ENCODE results near the gene NR5A2.
A peak's percentile ranks its signal among the peaks of the same experiment; 100 is the strongest.
"Not testable (repeated sequence)": the region's sequence is repeated elsewhere in the genome, so short reads cannot be mapped to it uniquely, and the experiment has no call there.

NR5A2 gene

DNA sequence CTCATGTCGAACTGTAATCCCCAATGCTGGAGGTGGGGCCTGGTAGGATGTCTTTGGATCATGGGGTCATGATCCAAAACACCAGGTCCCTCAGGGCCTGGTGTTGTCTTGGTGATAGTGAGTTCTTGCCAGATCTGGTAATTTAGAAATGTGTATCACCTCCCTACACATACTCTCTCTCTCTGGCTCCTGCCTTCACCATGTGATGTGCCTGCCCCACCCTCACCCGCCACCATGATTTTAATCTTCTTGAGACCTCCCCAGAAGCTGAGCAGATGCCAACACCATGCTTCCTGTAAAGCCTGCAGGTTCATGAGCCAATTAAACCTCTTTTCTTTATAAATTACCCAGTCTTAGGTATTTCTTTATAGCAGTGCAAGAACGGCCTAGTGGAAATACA, 136.4 kb downstream of the NR5A2 start:
- DNase-seq (ENCODE audit: low spot score), result no peak

DNA sequence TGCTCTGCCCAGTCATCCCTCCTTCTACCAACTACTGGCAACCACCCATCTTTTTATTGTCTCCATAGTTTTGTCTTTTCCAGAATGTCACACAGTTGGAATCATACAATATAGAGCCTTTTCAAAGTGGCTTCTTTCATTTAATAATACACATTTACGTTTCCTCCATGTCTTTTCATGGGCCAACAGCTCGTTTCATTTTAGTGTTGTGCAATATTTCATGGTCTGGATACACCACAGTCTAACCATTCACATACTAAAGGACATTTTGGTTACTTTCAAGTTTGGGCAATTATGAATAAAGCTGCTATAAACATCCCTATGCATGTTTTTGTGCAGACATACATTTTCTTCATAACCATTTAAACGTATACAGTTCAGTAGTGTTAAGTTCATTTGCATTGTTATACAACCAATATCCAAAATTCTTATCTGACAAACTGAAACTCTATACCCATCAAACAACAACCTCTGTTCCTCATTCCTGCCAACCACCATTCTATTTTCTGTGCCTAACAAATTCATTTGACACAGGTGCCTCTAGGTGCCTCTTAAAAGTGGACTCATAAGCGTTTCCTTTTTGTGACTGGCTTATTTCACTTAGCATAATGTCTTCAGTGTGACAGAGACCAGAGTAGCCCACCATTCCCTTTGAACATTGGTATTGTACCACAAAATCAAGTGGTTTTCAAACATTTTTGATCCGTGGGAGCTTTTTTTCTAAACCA, 138.1 kb downstream of the NR5A2 start:
- DNase-seq (ENCODE audit: low spot score), result no peak

DNA sequence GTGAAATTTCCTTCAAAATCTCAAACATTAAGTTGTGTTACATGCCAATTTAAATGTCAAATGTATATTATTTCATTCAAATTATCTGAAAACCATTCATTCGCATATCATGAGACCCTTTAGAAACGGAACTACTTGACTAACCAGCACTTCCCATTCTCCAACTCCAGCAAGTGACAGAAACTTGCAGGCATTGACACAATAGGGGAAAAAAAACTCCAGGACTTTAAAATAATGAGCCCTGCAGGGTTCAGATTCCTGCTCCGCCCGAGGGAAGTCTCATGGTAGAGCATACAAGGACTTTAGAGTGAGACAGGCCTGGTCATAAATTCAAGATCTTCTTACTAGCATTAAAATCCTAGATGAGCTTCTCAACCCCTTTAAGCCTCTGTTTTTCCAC, 138.9 kb downstream of the NR5A2 start:
- no peak for DNase-seq (ENCODE audit: low spot score)

DNA sequence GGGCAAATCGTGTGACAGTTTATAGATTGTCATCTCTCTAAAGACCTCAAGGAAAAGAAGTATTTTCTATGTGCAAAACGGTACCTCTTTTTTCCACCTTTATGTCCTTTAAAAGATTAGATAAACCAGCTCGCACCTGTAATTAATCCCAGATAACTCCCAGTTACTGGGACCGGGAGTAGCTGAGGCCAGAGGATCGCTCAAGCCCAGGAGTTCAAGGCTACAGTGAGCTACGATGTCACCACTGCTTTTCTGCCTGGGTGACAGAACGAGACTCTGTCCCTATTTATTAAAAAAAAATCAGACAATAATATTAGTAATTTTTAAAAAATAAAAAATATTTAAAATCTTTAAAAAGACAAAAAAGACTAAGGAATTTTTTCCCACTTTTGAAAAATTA, 141.4 kb downstream of the NR5A2 start:
- DNase-seq (ENCODE audit: low spot score), result no peak

DNA sequence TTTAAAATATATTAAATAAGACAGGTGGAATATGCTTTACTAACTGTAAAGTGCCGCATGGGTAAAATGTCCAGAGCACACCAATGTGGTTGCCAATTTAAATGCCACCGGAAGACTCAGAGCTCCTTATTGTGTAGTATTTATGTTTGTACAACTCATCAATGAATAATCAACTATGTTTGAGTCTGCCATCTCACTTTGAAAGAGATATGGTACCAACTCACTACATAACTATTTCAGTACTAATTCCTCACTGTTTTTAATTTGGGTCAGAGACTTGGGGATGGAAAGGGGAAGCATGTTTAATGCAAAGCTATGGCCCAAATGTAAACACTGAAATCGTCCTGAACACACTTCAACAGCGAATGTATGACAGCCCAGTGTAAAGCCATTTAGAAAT, 144.8 kb downstream of the NR5A2 start:
- no peak for DNase-seq (ENCODE audit: low spot score)

DNA sequence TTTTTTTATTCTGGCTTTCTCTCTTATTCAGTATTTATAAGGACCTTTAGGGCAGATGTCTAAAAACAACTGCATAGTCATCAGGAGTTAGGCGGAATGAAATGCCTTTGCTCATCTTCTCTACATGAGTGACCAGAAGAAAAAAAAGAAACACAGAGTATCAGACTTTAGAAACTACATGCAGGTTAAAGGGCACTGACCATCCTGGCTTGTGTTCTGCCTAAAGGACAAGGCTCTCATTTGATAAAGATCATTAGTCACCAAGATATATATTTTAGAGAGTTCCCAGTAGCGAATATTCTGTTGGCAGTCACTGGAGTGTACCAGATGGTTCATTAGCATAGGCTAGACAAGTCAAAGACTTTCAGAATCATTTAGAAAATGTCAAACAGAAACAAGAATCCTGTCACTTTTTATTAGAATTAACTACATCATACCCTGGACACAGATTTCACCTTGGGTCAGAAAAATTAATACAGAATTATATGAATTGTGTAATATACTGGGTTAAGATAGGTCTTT, 145.6 kb downstream of the NR5A2 start:
- peak; percentile 15 for DNase-seq (ENCODE audit: low spot score)

DNA sequence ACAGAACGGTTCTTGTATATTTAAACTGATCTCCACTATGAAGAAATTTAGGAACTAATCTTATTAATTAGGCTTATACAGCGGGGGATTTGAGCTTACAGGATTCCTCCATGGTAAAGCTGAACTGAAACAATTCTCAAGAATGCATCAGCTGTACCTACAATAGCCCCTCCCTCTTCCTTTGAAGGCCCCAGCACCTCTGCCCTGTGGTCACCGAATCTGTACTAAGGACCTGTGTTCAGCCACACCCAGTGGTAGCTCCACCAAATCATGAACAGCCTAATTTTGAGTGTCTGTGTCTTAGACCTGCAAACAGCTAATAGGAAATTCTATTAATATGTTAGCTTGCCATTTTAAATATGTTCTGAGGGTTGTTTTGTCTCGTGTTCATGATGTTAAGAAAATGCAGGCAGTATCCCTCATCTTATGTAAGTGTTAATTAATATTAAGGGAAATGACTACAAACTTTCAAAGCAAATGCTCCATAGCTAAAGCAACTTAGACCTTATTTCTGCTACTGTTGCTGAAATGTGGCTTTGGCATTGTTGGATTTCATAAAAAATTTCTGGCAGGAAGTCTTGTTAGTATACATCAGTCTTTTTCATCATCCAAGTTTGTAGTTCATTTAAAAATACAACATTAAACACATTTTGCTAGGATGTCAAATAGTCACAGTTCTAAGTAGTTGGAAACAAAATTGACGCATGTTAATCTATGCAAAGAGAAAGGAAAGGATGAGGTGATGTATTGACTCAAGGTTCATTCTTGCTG, 147.2 kb downstream of the NR5A2 start:
- DNase-seq (ENCODE audit: low spot score), result no peak

DNA sequence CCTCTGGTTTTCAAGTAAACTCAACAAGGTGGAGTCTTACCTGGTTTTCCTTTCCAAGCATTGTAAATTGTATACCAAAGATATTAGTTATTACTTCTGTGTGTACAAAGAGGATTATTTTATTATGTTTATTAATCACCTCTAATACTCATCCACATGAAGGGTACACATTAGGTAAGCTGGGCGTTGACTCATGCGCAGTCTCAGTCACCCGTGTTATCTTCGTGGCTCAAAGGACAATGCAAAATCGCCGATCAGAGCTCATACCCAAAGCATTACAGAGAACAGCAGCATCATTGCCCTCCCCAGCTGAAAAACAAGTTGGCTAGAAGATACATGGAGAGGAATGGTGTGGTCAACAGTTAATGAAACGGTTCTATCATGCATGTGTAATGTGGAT, 148.7 kb downstream of the NR5A2 start:
- no peak for DNase-seq (ENCODE audit: low spot score)

DNA sequence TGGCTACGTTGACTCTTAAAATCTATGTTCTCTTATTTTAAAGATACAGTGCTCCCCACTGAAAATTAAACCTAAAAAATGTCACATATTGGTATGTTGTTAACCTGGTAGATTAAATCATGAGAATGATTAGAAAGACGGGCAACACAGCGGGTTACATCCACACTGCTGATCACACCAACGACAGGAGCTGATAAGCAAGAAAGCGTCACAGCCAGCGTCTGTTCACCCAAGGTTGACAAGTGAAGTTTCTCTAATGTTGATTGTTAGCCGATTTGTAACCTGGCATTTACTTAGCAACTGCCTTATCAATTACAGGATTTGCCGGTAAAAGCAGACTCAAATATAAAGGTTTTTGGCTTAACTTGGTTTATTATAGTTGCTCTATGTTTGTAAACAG, 149.3 kb downstream of the NR5A2 start:
- no peak for DNase-seq (ENCODE audit: low spot score)

DNA sequence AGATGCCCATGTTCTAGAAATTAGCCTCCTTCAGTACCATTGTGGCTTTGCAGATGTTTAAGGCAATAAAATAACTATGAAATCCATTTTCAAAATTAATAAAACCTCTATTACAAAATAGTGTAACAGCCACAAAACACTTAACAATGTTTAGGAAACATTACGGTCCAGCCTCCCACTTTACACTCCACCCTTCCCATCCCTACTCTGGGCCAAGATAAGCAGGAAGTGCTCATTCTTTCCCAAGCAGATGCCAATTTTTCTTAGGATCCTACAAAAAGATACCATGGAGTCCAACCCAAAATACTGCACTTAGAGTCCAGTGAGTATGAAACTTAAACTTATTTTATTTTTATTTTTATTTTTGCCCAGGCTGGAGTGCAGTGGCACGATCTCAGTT, 150.8 kb downstream of the NR5A2 start:
- no peak for DNase-seq (ENCODE audit: low spot score)

DNA sequence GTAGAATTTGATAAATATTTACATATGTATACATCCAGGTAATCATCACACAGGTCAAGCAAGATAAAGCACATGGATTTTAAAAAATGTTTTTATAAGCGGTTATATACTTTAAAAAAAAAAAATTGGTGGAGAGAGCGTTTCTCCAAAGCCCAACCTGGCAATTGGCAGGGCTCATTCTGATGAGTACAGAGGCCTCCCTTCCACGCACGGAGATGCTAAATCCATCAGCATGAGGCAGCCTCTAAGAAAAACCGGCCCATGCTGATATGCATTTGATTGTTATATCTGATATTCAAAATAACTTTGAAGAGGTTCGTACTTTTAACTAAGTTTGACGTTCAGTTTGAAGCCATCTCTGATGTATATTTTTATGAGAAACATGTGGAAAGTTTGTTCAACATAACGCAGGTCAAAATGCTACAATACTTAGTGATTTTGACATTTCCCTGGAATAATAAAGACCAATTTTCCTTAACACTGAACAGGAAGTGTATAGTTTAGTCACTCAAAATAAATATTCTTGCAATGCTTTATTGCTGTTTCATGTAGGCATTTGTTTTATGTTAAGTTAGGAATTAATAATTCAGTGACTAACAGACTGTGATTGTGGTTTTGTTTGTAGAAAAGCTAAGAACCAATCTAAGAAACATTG, 151.7 kb downstream of the NR5A2 start:
- DNase-seq (ENCODE audit: low spot score), result no peak

DNA sequence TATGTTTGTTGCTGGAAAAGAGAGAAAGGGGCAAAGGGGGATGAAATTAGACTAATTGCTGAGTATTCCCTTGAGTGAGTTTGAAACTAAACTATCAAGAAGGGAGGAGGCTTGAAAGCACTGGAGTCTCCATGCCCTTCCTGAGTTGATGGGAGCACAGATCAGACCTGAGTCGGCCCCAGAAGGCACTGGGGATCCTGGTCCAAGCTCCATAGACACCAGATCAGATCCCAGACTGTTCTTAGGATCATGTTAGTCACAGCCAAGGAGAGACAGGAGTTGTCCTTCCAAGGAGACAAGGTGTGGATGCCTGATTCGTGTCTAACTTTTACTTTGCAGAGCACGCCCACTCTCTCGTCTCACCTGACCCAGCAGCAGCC, 152.3 kb downstream of the NR5A2 start:
- DNase-seq (ENCODE audit: low spot score), result peak; percentile 38

DNA sequence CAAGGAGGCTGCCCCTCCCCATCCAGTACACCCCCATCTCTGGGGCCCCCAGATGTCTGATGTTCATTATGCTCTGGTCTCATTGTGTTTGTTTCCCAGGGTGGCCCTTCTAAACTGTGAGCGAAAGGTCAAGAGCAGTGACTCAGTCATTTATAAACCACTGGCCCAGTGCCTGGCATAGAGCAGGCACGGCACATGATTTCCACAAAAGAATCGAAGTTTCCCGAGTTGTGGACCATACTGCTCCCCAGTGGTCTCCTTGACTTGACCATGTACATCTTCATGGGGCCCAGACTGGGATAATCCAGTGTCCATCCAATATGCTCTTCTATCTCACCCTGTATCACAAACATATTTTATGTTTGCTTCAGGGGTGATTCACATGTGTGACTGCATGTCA, 153.3 kb downstream of the NR5A2 start:
- peak; percentile 90 for DNase-seq (ENCODE audit: low spot score)

DNA sequence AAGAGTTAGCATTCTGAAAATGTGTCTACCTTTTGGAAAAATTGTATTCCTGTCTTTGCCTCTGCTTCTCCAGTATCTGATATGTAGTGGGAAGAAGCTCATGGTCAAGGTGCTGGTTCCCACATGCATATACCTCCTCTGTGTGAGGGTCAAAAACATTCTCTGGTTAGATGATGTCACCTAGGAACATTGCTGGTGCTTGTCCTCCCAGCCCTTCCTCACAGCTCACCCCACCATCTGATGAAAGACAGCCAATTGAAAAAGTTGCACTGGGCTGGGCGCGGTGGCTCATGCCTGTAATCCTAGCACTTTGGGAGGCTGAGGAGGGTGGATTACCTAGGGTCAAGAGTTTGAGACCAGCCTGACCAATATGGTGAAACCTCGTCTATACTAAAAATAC, 154.4 kb downstream of the NR5A2 start:
- DNase-seq (ENCODE audit: low spot score), result no peak

DNA sequence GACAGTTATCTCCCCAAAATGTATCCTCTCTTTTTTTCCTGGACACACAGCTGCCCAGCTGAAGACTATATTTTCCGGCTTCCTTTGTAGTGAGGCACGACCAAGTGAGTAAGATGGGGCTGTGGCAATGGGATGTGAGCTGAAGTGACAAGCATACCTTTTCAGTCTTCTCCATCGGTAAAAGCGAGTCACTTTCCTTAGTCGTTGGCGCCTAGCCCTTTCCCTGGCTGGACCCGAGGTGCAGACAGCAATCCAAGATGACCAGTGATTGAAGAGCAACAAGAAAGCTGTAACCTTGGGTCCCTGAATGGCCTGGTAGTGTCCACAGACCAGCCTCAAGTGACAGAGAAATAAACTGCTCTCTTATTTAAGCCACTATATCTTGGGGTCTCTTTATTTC, 155.2 kb downstream of the NR5A2 start:
- no peak for DNase-seq (ENCODE audit: low spot score)

DNA sequence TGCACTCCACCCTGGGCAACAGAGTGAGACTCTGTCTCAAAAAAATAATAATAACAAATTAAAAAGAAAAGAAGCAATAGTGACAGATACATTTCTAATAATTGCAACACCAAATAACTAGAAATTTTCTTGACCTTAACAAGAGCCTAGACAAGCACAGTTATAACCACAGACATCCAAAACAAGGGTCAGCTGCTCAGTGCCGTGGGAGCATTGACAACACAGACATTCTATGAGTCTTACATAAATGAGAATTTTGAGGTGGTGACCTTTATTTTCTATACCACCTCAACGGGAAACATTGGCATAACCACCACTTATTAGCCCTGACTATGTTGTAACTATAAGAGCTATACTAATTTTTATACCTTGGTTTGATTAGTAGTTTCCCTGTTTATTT, 156.1 kb downstream of the NR5A2 start:
- DNase-seq (ENCODE audit: low spot score), result no peak

DNA sequence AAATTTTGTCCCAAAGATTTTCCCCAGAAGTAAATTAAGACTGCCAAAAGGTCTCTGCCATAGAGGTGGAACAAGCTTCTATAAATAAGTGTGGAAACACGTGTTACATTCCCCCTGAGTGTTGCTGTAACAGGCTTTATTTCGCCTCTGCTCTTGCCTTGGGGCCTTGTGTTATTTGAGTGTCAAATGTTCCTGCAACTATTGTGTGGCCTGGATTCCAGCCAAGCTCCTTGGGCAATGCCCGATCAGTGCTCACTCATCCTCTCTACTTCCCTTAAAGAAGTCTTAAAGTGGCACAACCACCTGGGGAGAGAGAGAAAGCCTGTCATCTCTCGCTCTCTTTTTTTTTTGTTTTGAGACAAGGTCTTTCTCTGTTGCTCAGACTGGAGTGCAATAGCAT, 156.7 kb downstream of the NR5A2 start:
- peak; percentile 69 for DNase-seq (ENCODE audit: low spot score)

DNA sequence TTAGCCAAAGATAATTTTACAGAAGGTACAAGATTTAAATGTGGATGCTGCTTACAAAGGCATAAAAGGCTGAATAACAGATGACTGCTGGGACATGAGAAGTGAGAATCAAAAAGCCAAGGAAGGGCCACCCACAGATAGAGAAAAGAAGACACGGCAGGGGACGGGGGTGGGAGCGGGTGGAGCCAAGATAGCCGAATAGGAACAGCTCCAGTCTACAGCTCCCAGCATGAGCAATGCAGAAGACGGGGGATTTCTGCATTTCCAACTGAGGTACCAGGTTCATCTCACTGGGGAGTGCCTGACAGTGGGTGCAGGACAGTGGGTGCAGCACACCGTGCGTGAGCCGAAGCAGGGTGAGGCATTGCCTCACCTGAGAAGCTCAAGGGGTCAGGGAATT, 157.7 kb downstream of the NR5A2 start:
- not testable (repeated sequence) for DNase-seq (ENCODE audit: low spot score)

DNA sequence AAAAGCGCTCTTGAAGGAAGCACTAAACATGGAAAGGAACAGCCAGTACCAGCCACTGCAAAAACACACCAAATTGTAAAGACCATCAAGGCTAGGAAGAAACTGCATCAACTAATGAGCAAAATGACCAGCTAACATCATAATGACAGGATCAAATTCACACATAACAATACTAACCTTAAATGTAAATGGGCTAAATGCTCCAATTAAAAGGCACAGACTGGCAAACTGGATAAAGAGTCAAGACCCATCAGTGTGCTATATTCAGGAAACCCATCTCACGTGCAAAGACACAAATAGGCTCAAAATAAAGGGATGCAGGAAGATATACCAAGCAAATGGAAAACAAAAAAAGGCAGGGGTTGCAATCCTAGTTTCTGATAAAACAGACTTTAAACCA, 159.8 kb downstream of the NR5A2 start:
- DNase-seq (ENCODE audit: low spot score), result not testable (repeated sequence)

DNA sequence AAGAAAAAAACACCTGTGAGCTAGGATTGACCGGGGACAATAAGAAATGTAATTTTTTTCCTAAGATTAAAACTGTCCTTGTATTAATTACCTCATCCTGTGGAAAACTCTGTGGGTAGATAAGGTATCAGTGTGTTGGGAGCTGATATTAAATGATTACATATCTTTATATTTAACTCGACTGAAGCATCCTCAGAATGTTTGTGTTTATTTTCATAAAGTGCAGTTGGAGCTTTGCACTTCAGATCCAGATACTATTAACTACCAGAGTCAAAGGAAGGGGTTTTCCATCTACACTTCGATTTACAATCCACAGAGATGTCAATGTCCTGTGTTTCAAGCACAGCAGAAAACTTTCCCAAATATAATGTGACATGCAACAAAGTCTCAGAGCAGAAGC, 164.5 kb downstream of the NR5A2 start:
- DNase-seq (ENCODE audit: low spot score), result no peak

DNA sequence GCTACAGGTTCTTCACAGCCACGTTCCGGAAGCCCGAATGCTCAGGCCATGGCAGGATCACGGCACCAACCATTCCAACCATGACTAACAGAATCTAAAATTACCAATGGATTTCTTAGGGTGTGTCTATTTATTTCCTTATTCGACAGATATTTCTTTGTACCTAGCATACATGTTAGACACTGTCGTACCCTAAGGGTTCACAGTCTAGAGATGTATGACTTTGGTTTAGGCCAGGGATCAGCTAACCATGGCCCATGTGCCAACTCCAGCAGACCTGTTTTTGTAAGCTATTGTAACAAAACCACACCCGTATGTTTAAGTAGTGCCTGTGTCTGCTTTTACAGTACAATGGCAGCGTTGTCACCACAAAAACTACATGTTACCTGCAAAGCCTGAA, 167.0 kb downstream of the NR5A2 start:
- DNase-seq (ENCODE audit: low spot score), result no peak

DNA sequence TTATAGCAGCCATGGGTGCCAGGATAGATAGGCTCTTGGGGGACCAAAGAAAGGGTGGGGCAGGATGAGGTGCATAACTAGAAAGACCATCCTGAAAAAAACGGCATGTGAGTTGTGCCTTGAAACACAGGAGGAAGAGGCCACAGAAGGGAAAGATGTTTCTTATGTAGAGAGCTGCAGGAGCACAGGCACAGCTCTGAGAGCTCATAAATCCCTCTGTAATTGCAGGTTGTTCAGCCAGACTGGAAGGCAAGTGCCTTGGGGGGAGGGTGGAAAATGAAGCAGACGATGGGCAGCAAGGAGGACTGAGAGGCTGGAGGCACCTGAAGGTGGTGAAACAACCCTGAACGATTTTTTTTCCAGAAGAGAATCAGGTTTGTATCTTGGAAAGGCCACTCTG, 170.7 kb downstream of the NR5A2 start:
- no peak for DNase-seq (ENCODE audit: low spot score)
